Right kidney (tissue), 1 donor: ENCODE data around the gene NME7.

Experiments used
- DNase-seq: peaks from one replicate; pipeline ENCODE4 v3.0.0-alpha.2; 2016

The NME7 gene

GRCh38 chr1:169107603-169108208 lies 259.9 kb downstream of the NME7 start:
- peak; percentile 27 for DNase-seq

GRCh38 chr1:169106921-169107602 lies 260.5 kb downstream of the NME7 start:
- no peak for DNase-seq

GRCh38 chr1:169106095-169106920 lies 261.3 kb downstream of the NME7 start, which contains the start of gene ATP1B1:
TSS of gene ATP1B1 (plus strand) at chr1:169106690. CDS start at chr1:169106830, 140 bp downstream.
- DNase-seq: peak; percentile 98

- peak; percentile 86 for DNase-seq
These were observed 262.0 kb downstream of the NME7 start for GRCh38 chr1:169105434-169106094.

GRCh38 chr1:169105087-169105433 lies 262.5 kb downstream of the NME7 start:
- no peak for DNase-seq

GRCh38 chr1:169103480-169103893 lies 264.1 kb downstream of the NME7 start:
- peak; percentile 56 for DNase-seq

- no peak for DNase-seq
These were observed 264.6 kb downstream of the NME7 start for GRCh38 chr1:169103002-169103401.

- no peak for DNase-seq
These were observed 265.0 kb downstream of the NME7 start for GRCh38 chr1:169102567-169102966.

- DNase-seq: no peak
These were observed 266.9 kb downstream of the NME7 start for GRCh38 chr1:169100651-169101088.

GRCh38 chr1:169100208-169100607 lies 267.4 kb downstream of the NME7 start:
- DNase-seq: no peak

- DNase-seq: no peak
These were observed 268.0 kb downstream of the NME7 start for GRCh38 chr1:169099561-169099960.

- DNase-seq: no peak
These were observed 269.2 kb downstream of the NME7 start for GRCh38 chr1:169098380-169098779.

- DNase-seq: no peak
These were observed 272.6 kb downstream of the NME7 start for GRCh38 chr1:169094897-169095569.

GRCh38 chr1:169092399-169092798 lies 275.2 kb downstream of the NME7 start:
- no peak for DNase-seq

GRCh38 chr1:169091480-169091941 lies 276.1 kb downstream of the NME7 start:
- no peak for DNase-seq

GRCh38 chr1:169090900-169091311 lies 276.7 kb downstream of the NME7 start:
- no peak for DNase-seq

GRCh38 chr1:169090308-169090899 lies 277.2 kb downstream of the NME7 start:
- no peak for DNase-seq

GRCh38 chr1:169089776-169090175 lies 277.8 kb downstream of the NME7 start:
- DNase-seq: no peak

GRCh38 chr1:169087876-169088275 lies 279.7 kb downstream of the NME7 start:
- no peak for DNase-seq

GRCh38 chr1:169086603-169087455 lies 280.8 kb downstream of the NME7 start:
- DNase-seq: no peak

GRCh38 chr1:169085911-169086310 lies 281.7 kb downstream of the NME7 start:
- DNase-seq: no peak
